Upper lobe of left lung (tissue), 4 donors: ENCODE data around the gene TAF1B.

Experiments
- POLR2AphosphoS5 ChIP-seq, 2 donors: sonication (generic); formaldehyde crosslinking; IDR thresholded peaks; one replicate each; pipeline ENCODE4 v1.5.1; 2017; ENCODE audit warnings: antibody characterized with exemption in 2 of 2
- TF ChIP-seq, protein P1 (sequence below), 6 experiments: fragments of 450-650 bp in 4 of 6; fragments of 200-600 bp in 2 of 6; sonication (generic) in 2 of 6; IDR thresholded peaks; one replicate each; pipeline ENCODE4 v1.5.1; 2016 to 2019; ENCODE audit warnings: antibody characterized with exemption in 6 of 6

DNA sequence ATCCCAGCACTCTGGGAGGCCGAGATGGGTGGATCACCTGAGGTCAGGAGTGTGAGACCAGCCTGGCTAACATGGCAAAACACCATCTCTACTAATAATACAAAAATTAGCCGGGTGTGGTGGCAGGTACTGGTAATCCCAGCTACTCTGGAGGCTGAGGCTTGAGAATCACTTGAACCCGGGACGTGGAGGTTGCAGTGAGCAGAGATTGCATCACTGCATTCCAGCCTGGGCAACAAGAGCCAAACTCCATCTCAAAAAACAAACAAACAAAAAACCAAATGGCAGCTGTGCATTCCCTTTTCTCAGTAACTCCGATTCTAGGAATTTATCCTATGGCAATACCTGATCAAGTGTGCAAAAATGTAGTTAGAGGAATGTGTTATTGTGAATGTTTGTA lies 103.5 kb downstream of the TAF1B start:
- TF ChIP-seq, protein P1, sequence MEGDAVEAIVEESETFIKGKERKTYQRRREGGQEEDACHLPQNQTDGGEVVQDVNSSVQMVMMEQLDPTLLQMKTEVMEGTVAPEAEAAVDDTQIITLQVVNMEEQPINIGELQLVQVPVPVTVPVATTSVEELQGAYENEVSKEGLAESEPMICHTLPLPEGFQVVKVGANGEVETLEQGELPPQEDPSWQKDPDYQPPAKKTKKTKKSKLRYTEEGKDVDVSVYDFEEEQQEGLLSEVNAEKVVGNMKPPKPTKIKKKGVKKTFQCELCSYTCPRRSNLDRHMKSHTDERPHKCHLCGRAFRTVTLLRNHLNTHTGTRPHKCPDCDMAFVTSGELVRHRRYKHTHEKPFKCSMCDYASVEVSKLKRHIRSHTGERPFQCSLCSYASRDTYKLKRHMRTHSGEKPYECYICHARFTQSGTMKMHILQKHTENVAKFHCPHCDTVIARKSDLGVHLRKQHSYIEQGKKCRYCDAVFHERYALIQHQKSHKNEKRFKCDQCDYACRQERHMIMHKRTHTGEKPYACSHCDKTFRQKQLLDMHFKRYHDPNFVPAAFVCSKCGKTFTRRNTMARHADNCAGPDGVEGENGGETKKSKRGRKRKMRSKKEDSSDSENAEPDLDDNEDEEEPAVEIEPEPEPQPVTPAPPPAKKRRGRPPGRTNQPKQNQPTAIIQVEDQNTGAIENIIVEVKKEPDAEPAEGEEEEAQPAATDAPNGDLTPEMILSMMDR (IDR thresholded peaks at IDR 0.05), result no peak
- no peak for TF ChIP-seq POLR2AphosphoS5 (IDR thresholded peaks at IDR 0.05)
